ENCODE measurements around the gene HOXD12. TPM values are rescaled to one million over a fixed set of nuclear protein-coding genes. Genes with fewer than 3 reads are reported as not detected.

The HOXD12 gene
- polyA plus RNA-seq, 5 donors = not detected

GRCh38 chr2:176147800-176148496 is 48.4 kb downstream of the HOXD12 start:
- DNase-seq = no peak

GRCh38 chr2:176148751-176149421 is 49.3 kb downstream of the HOXD12 start:
- DNase-seq = no peak

- DNase-seq = no peak
Measured at GRCh38 chr2:176149481-176149938, 49.9 kb downstream of the HOXD12 start.

- DNase-seq = no peak
Measured at GRCh38 chr2:176149939-176150583, 50.5 kb downstream of the HOXD12 start.

DNA sequence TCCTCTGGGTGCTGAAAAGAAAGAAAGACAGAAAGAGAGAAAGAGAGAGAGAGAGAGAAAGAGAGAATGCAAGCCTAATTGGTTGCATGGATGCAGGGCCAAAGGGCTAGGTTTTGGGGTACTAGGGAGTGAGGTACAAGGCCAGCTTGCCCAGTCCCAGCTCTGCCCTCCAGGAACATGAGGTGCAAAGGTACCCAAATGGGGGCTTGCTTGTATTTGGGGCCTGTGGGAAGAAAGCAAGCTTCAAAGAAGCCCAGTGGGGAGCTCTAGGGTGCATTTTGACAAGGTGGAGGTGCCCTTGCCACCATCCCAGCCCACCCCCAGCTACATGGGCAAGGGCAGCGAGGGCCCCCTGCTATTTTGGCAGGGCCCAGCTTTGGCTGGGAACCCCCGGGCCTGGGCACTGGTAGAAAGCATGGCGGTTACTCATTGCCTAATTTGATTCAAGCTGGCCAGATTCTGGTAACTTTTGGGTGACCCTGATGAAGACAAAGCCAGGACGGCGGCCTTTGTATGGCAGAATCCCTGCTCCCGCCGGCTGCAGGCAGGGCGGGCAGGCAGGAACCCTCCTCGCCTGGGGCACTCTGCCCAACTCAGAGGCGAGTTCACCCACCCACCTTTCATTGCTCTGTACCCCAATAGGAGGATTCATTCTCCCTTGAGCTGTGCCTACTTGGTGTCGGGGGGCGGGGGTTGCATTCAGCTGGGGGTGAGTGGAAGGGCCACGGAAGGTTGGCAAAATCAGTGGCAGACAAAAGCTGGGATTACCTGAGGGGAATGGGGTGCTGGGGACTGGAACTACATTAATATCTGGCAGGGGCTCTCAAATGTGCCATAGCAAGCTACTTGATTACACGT is 51.2 kb downstream of the HOXD12 start:
- no peak for DNase-seq

DNA sequence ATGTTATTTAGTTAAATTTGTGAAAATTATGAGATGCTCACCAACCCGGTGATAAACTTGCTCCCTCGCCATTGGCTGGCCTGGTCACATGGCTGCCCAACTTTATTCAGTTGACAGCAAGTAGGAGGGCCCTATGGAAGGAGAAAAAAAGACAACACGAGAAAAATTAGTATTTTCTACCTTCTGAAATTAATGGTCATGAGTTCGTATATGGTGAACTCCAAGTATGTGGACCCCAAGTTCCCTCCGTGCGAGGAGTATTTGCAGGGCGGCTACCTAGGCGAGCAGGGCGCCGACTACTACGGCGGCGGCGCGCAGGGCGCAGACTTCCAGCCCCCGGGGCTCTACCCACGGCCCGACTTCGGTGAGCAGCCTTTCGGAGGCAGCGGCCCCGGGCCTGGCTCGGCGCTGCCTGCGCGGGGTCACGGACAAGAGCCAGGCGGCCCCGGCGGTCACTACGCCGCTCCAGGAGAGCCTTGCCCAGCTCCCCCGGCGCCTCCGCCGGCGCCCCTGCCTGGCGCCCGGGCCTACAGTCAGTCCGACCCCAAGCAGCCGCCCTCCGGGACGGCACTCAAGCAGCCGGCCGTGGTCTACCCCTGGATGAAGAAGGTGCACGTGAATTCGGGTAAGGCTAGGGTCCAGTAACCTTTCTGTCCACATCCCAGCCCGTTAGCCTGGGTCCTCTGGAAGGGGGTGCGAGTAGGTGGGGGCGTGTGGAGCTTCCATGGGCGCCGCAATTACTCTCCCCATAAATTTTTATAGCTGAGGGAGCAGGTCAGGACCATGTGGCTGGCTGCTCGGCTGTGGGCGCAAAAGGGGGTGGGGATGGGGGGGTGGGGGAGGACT is 52.1 kb downstream of the HOXD12 start, which contains the start of gene HOXD4:
Gene HOXD4, plus strand, starts transcription at position 109 of the 846 bp plus-strand sequence. Its CDS starts 84 bp downstream, at position 193.
- no peak for DNase-seq

Other genes with a start within 250 kb of the HOXD12 start
- 10 to 100 TPM; 26.3 to 49.9 (median 45.9) TPM for gene LNPK, start 97.5 kb upstream of the HOXD12 start, polyA plus RNA-seq (ENCODE audit: insufficient read depth in 1 of 5, insufficient read length in 5 of 5, low replicate concordance in 1 of 5)
- under 1 TPM in 1 of 5 donors, not detected in 4; 0.03 TPM for gene EVX2, start 15.8 kb upstream of the HOXD12 start, polyA plus RNA-seq (ENCODE audit: insufficient read depth in 1 of 5, insufficient read length in 5 of 5, low replicate concordance in 1 of 5)
- gene HOXD13, start 7.1 kb upstream of the HOXD12 start, polyA plus RNA-seq (ENCODE audit: insufficient read depth in 1 of 5, insufficient read length in 5 of 5, low replicate concordance in 1 of 5) = not detected
- under 1 TPM in 1 of 5 donors, not detected in 4; 0.28 TPM for gene HOXD11, start 7.5 kb downstream of the HOXD12 start, polyA plus RNA-seq (ENCODE audit: insufficient read depth in 1 of 5, insufficient read length in 5 of 5, low replicate concordance in 1 of 5)
- gene HOXD10, start 17.0 kb downstream of the HOXD12 start, polyA plus RNA-seq (ENCODE audit: insufficient read depth in 1 of 5, insufficient read length in 5 of 5, low replicate concordance in 1 of 5) = under 1 TPM in 4 of 5 donors, not detected in 1; 0.06 to 0.75 (median 0.14) TPM
- 1 to 10 TPM in 2 of 5 donors, under 1 TPM in 3; 0.44 to 1.2 (median 0.88) TPM for gene HOXD9, start 22.9 kb downstream of the HOXD12 start, polyA plus RNA-seq (ENCODE audit: insufficient read depth in 1 of 5, insufficient read length in 5 of 5, low replicate concordance in 1 of 5)
- gene HOXD8, start 29.9 kb downstream of the HOXD12 start, polyA plus RNA-seq (ENCODE audit: insufficient read depth in 1 of 5, insufficient read length in 5 of 5, low replicate concordance in 1 of 5) = 1 to 10 TPM; 1.1 to 1.6 (median 1.5) TPM
- gene HOXD4, start 51.8 kb downstream of the HOXD12 start, polyA plus RNA-seq (ENCODE audit: insufficient read depth in 1 of 5, insufficient read length in 5 of 5, low replicate concordance in 1 of 5) = under 1 TPM; 0.35 to 0.99 (median 0.52) TPM
- gene HOXD3, start 57.5 kb downstream of the HOXD12 start, polyA plus RNA-seq (ENCODE audit: insufficient read depth in 1 of 5, insufficient read length in 5 of 5, low replicate concordance in 1 of 5) = under 1 TPM; 0.15 to 0.49 (median 0.22) TPM
- 1 to 10 TPM; 1.3 to 3.5 (median 1.7) TPM for gene HOXD1, start 88.9 kb downstream of the HOXD12 start, polyA plus RNA-seq (ENCODE audit: insufficient read depth in 1 of 5, insufficient read length in 5 of 5, low replicate concordance in 1 of 5)
- gene MTX2, start 169.6 kb downstream of the HOXD12 start, polyA plus RNA-seq (ENCODE audit: insufficient read depth in 1 of 5, insufficient read length in 5 of 5, low replicate concordance in 1 of 5) = 10 to 100 TPM; 49.5 to 76.4 (median 54.5) TPM